GM10847 (cell line): ENCODE results near the gene ARHGEF16.

Experiments used
- POLR2A ChIP-seq: IDR thresholded peaks from 2 replicates; pipeline ENCODE4 v1.6.1; 2011; ENCODE audit not compliant: insufficient read length; ENCODE audit errors: extremely low read depth

ARHGEF16 gene

GRCh38 chr1:3527774-3528173 is 73.3 kb downstream of the ARHGEF16 start:
- no peak for TF ChIP-seq POLR2A

- TF ChIP-seq POLR2A: no peak
Measured at GRCh38 chr1:3529099-3529729, 74.7 kb downstream of the ARHGEF16 start.

- TF ChIP-seq POLR2A: no peak
Measured at GRCh38 chr1:3530086-3530925, 75.8 kb downstream of the ARHGEF16 start.
